IMR-90 (cell line): ENCODE results near the gene SART1. TPM values are rescaled to one million over a fixed set of nuclear protein-coding genes. Genes with fewer than 3 reads are reported as not detected.

Experiments
- ATAC-seq: fragments of 200-7000 bp; cut with Tn5 transposase; 2 replicates; pipeline ENCODE4 v1.9.1; 2020; ENCODE audit warnings: low read depth, mild to moderate bottlenecking, moderate library complexity
- BruUV-seq: library from RNA; stranded (reverse); fragments of 400-500 nt; replicated peaks from 2 replicates; lab custom pipeline; 2021; lab: Mats Ljungman, UMichigan
- CTCF ChIA-PET: fragments of 300-600 bp; formaldehyde crosslinking; extraction: SDS; loops from one replicate; lab custom pipeline; 2021; ENCODE audit warnings: antibody characterized with exemption; lab: Yijun Ruan, JAX
- POLR2A ChIA-PET: fragments of 300-600 bp; sonication (Branson Sonifier 250); formaldehyde crosslinking; loops from one replicate; lab custom pipeline; 2022; ENCODE audit warnings: antibody characterized with exemption; ENCODE audit not compliant: unreplicated experiment; lab: Charles Lee
- DNase-seq: peaks from one replicate; pipeline ENCODE4 v3.0.0; 2013
- H2AFZ ChIP-seq: replicated peaks from 2 replicates; pipeline ENCODE3; 2013; ENCODE audit warnings: low read length, mild to moderate bottlenecking; ENCODE audit not compliant: poor library complexity
- H2AK5ac ChIP-seq: 2 replicates; pipeline ENCODE4 v1.6.1; 2013; ENCODE audit warnings: low read depth, low read length, inconsistent platforms
- H2AK9ac ChIP-seq: replicated peaks from 2 replicates; pipeline ENCODE3; 2013; ENCODE audit warnings: mild to moderate bottlenecking, low read depth, low read length, moderate library complexity; ENCODE audit not compliant: poor library complexity
- H2BK120ac ChIP-seq: 2 replicates; pipeline ENCODE4 v1.6.1; 2013; ENCODE audit warnings: low read depth, low read length, inconsistent platforms
- H2BK15ac ChIP-seq: 3 replicates; pipeline ENCODE4 v1.6.1; 2013; ENCODE audit warnings: low read depth, low read length, inconsistent platforms
- H2BK20ac ChIP-seq: 2 replicates; pipeline ENCODE4 v1.6.1; 2013; ENCODE audit warnings: low read depth, mild to moderate bottlenecking, inconsistent platforms, low read length, moderate library complexity
- H2BK5ac ChIP-seq: 2 replicates; pipeline ENCODE4 v1.6.1; 2013; ENCODE audit warnings: mild to moderate bottlenecking, low read depth, low read length, inconsistent platforms; ENCODE audit not compliant: poor library complexity, severe bottlenecking
- H3K14ac ChIP-seq: replicated peaks from 2 replicates; pipeline ENCODE4 v1.6.1; 2013; ENCODE audit warnings: low read depth, low read length, inconsistent platforms
- H3K18ac ChIP-seq: 2 replicates; pipeline ENCODE4 v1.6.1; 2013; ENCODE audit warnings: low read depth, low read length, control low read depth
- H3K23ac ChIP-seq: 2 replicates; pipeline ENCODE4 v1.6.1; 2013; ENCODE audit warnings: low read depth, low read length, inconsistent platforms
- H3K27ac ChIP-seq: 2 replicates; pipeline ENCODE4 v1.5.1; 2013; ENCODE audit warnings: mild to moderate bottlenecking, control low read depth, low read length; ENCODE audit not compliant: insufficient read depth
- H3K27me3 ChIP-seq: 2 replicates; pipeline ENCODE4 v1.6.1; 2013; ENCODE audit warnings: low read length; ENCODE audit not compliant: control insufficient read depth, insufficient read depth
- H3K36me3 ChIP-seq: 2 replicates; pipeline ENCODE4 v1.6.1; 2013; ENCODE audit warnings: low read length, mixed read lengths; ENCODE audit not compliant: control insufficient read depth, insufficient read depth
- H3K4ac ChIP-seq: 2 replicates; pipeline ENCODE4 v1.6.1; 2013; ENCODE audit warnings: low read depth, low read length, inconsistent platforms
- H3K4me1 ChIP-seq: 2 replicates; pipeline ENCODE4 v1.6.1; 2013; ENCODE audit warnings: low read length, mixed read lengths; ENCODE audit not compliant: control insufficient read depth, insufficient read depth
- H3K4me2 ChIP-seq: 2 replicates; pipeline ENCODE4 v1.6.1; 2013; ENCODE audit warnings: low read depth, mild to moderate bottlenecking, control low read depth, low read length, moderate library complexity
- H3K4me3 ChIP-seq: 2 replicates; pipeline ENCODE4 v1.5.1; 2013; ENCODE audit warnings: low read depth, mild to moderate bottlenecking, control low read depth, low read length, moderate library complexity; ENCODE audit not compliant: insufficient read depth
- H3K56ac ChIP-seq: 2 replicates; pipeline ENCODE4 v1.6.1; 2013; ENCODE audit warnings: low read length, inconsistent platforms; ENCODE audit not compliant: insufficient read depth; ENCODE audit errors: extremely low read depth
- H3K79me1 ChIP-seq, 2 experiments: 2 replicates each; pipeline ENCODE4 v1.6.1; 2013; ENCODE audit warnings: low read length in 2 of 2, inconsistent platforms in 1 of 2, low read depth in 1 of 2
- H3K9ac ChIP-seq: 2 replicates; pipeline ENCODE4 v1.6.1; 2013; ENCODE audit warnings: low read depth, low read length, control low read depth
- H3K9me1 ChIP-seq: 2 replicates; pipeline ENCODE4 v1.6.1; 2013; ENCODE audit warnings: low read length, inconsistent platforms; ENCODE audit not compliant: insufficient read depth
- H3K9me3 ChIP-seq: 2 replicates; pipeline ENCODE4 v1.6.1; 2013; ENCODE audit warnings: low read length; ENCODE audit not compliant: control insufficient read depth, insufficient read depth
- H4K20me1 ChIP-seq: 2 replicates; pipeline ENCODE4 v1.6.1; 2013; ENCODE audit warnings: low read length, inconsistent platforms; ENCODE audit not compliant: insufficient read depth
- H4K5ac ChIP-seq: 2 replicates; pipeline ENCODE4 v1.6.1; 2013; ENCODE audit warnings: mild to moderate bottlenecking, low read depth, low read length, control low read depth
- H4K8ac ChIP-seq, 2 experiments: 2 replicates each; pipeline ENCODE4 v1.6.1; 2013; ENCODE audit warnings: low read depth in 2 of 2, low read length in 2 of 2, control low read depth in 1 of 2, inconsistent platforms in 1 of 2
- H4K91ac ChIP-seq: 2 replicates; pipeline ENCODE4 v1.6.1; 2013; ENCODE audit warnings: low read depth, low read length, inconsistent platforms; ENCODE audit not compliant: insufficient read depth
- BHLHE40 ChIP-seq: fragments of 150-350 bp; IDR thresholded peaks from 2 replicates; pipeline ENCODE4 v1.6.1; 2016; ENCODE audit warnings: mild to moderate bottlenecking, low read depth, low read length
- CEBPB ChIP-seq: IDR thresholded peaks from 2 replicates; pipeline ENCODE4 v1.6.1; 2012; ENCODE audit warnings: low read depth, low read length, improper control_type of control experiment
- CHD1 ChIP-seq: IDR thresholded peaks from 2 replicates; pipeline ENCODE4 v1.6.1; 2012; ENCODE audit warnings: low read depth, low read length, improper control_type of control experiment
- ELK1 ChIP-seq: fragments of 150-350 bp; IDR thresholded peaks from 2 replicates; pipeline ENCODE4 v1.6.1; 2016; ENCODE audit warnings: low read depth, mild to moderate bottlenecking, low read length, moderate library complexity, borderline replicate concordance
- FOS ChIP-seq: fragments of 150-350 bp; IDR thresholded peaks from 2 replicates; pipeline ENCODE4 v1.6.1; 2016; ENCODE audit warnings: low read depth, low read length
- MAFK ChIP-seq: IDR thresholded peaks from 2 replicates; pipeline ENCODE4 v1.6.1; 2012; ENCODE audit warnings: low read depth, low read length, improper control_type of control experiment
- MAZ ChIP-seq: IDR thresholded peaks from 2 replicates; pipeline ENCODE4 v1.6.1; 2012; ENCODE audit warnings: low read depth, mild to moderate bottlenecking, low read length, improper control_type of control experiment, moderate library complexity, borderline replicate concordance
- NFE2L2 ChIP-seq: fragments of 150-350 bp; IDR thresholded peaks from 2 replicates; pipeline ENCODE4 v1.6.1; 2016; ENCODE audit warnings: low read depth, mild to moderate bottlenecking, low read length
- POLR2A ChIP-seq: IDR thresholded peaks from 2 replicates; pipeline ENCODE4 v1.6.1; 2012; ENCODE audit warnings: mild to moderate bottlenecking, low read depth, low read length
- RAD21 ChIP-seq: IDR thresholded peaks from 2 replicates; pipeline ENCODE4 v1.6.1; 2012; ENCODE audit warnings: low read length, improper control_type of control experiment
- RCOR1 ChIP-seq: IDR thresholded peaks from 2 replicates; pipeline ENCODE4 v1.6.1; 2012; ENCODE audit warnings: mild to moderate bottlenecking, low read length, improper control_type of control experiment; ENCODE audit not compliant: insufficient replicate concordance
- SMC3 ChIP-seq: fragments of 150-350 bp; IDR thresholded peaks from 2 replicates; pipeline ENCODE4 v1.6.1; 2016; ENCODE audit warnings: low read depth, mild to moderate bottlenecking, antibody characterized with exemption, low read length, moderate library complexity
- WGBS, 2 experiments: methylation state at CpG; one replicate each; pipeline versions ENCODE4 v1.1.5 to v1.1.7; 2013; ENCODE audit warnings: missing lambda C conversion rate in 2 of 2; ENCODE audit not compliant: insufficient read length in 1 of 2; ENCODE audit errors: extremely low coverage in 2 of 2; 5-methylcytosine and 5-hydroxymethylcytosine counted together
- dilution Hi-C: fragments of 300-500 bp; cut with HindIII; formaldehyde crosslinking; loops from one replicate; pipeline ENCODE4 v1.14.3; 2018; ENCODE audit warnings: low sequenced_read_pairs; ENCODE audit not compliant: unreplicated experiment
- in situ Hi-C: fragments of 300-500 bp; cut with MboI; formaldehyde crosslinking; loops from 3 replicates; pipeline ENCODE4 v1.14.3; 2019; ENCODE audit warnings: low sequenced_read_pairs, inconsistent platforms, mixed read lengths
- intact Hi-C: fragments of 100-400 bp; cut with micrococcal nuclease; formaldehyde crosslinking; loops from 2 replicates; pipeline ENCODE4 v1.10.0; 2022
- polyA plus RNA-seq, 3 experiments: library from polyadenylated mRNA; depleted of rRNA; stranded (reverse); fragments of >200 nt; gene quantifications; 2 replicates each; pipeline ENCODE4 v1.2.3, GENCODE V29; 2012; ENCODE audit warnings: low replicate concordance in 1 of 3
- total RNA-seq: library from RNA; depleted of rRNA; stranded (reverse); fragments of >200 nt; gene quantifications from 2 replicates; pipeline ENCODE4 v1.2.3, GENCODE V29; 2012

SART1 gene
- total and polyA plus RNA-seq, 2 of the 4 experiments (the other 2 are of a cell fraction): 25.5 to 43.5 TPM

- Histone ChIP-seq H3K4me2 (no peak overlapping the region), H2AK9ac (no peak overlapping the region), H3K4ac (no peak overlapping the region), H3K4me3 (no peak overlapping the region), H2BK5ac (no peak overlapping the region), H4K91ac (no peak overlapping the region), H2BK20ac (no peak overlapping the region), H2BK15ac (no peak overlapping the region), H3K27ac (no peak overlapping the region), H2BK120ac (no peak overlapping the region), H3K36me3 (no peaks in the 10 kb centered on the region), H4K5ac (no peak overlapping the region), H3K9ac (no peak overlapping the region), H3K4me1 (peaks cover 10% of the 10 kb centered on the region), H2AFZ (no peak overlapping the region), H2AK5ac (no peak overlapping the region), H3K9me1 (peaks cover 12% of the 10 kb centered on the region), H3K9me3 (no peaks in the 10 kb centered on the region), H3K14ac (no peak overlapping the region), H3K56ac (no peak overlapping the region), H3K23ac (no peak overlapping the region), H3K27me3 (no peaks in the 10 kb centered on the region), H4K8ac (no peak overlapping the region), H4K20me1 (0 out of 2 replicates have a peak, but pooled peaks cover 3% of the 10 kb centered on the region), H3K79me1 (peaks cover 0 to 15% of the 10 kb centered on the region in 2 experiments; a peak in 2 of 4 replicates), H3K18ac (no peak overlapping the region)
- in situ Hi-C loops (no loop called here), intact Hi-C loops (no loop called here), dilution Hi-C loops (no loop called here)
- ChIA-PET CTCF (interaction anchor here (1.0 kb wide), 1 partner anchor 53 kb away, joined by 4 read pairs; no protein-coding TSS in a partner anchor), POLR2A (interaction anchor here (0.6 kb wide), 1 partner anchor 64 kb away, joined by 3 read pairs; the partner anchor contains the start of genes BANF1 and EIF1AD)
- TF ChIP-seq CEBPB: no peak
- no peak for TF ChIP-seq POLR2A
- TF ChIP-seq FOS: no peak
- no peak for TF ChIP-seq ELK1
- TF ChIP-seq SMC3: no peak
- TF ChIP-seq RAD21: no peak
- no peak for TF ChIP-seq CHD1
- no peak for TF ChIP-seq NFE2L2
- TF ChIP-seq MAZ: no peak
- no peak for TF ChIP-seq MAFK
- TF ChIP-seq RCOR1: no peak
- no peak for TF ChIP-seq BHLHE40
- ATAC-seq (no peak), DNase-seq (no peak)
- no TSS peak for BruUV-seq
- 67% methylated on average over 1 of the region's 4 CpGs; no CpG with 5 or more reads in 1 of the 2 experiments for WGBS, 2 experiments
Observed at GRCh38 chr11:65937766-65938165, 23.8 kb upstream of the SART1 start.
